AG20443 (cell line): ENCODE data around the gene CSF2RB.
A peak's percentile ranks its signal among the peaks of the same experiment; 100 is the strongest.

ENCODE experiments used
- DNase-seq: peaks from one replicate; pipeline ENCODE4 v3.0.0; 2012; ENCODE audit warnings: low spot score, mixed read lengths

Gene CSF2RB

GRCh38 chr22:36913427-36914389 is at the start of gene CSF2RB:
CSF2RB (plus strand) TSS chr22:36913628; CDS start chr22:36922208, 8,580 bp downstream.
- DNase-seq, result no peak

- DNase-seq, result no peak
Measured at GRCh38 chr22:36863979-36864378, 49.4 kb upstream of the CSF2RB start.

GRCh38 chr22:36864454-36865215 is 48.8 kb upstream of the CSF2RB start:
- no peak for DNase-seq

GRCh38 chr22:36865346-36865745 is 48.1 kb upstream of the CSF2RB start:
- DNase-seq, result no peak

GRCh38 chr22:36867695-36868094 is 45.7 kb upstream of the CSF2RB start:
- DNase-seq, result no peak

- DNase-seq, result no peak
Measured at GRCh38 chr22:36868546-36869181, 44.8 kb upstream of the CSF2RB start.

- DNase-seq, result no peak
Measured at GRCh38 chr22:36870250-36870649, 43.2 kb upstream of the CSF2RB start.

GRCh38 chr22:36871669-36872081 is 41.8 kb upstream of the CSF2RB start:
- no peak for DNase-seq

- DNase-seq, result no peak
Measured at GRCh38 chr22:36872084-36872483, 41.3 kb upstream of the CSF2RB start.

- DNase-seq, result no peak
Measured at GRCh38 chr22:36872866-36873498, 40.4 kb upstream of the CSF2RB start.

- peak; percentile 85 for DNase-seq
Measured at GRCh38 chr22:36873614-36874308, 39.7 kb upstream of the CSF2RB start.

GRCh38 chr22:36874309-36874696 is 39.1 kb upstream of the CSF2RB start:
- DNase-seq, result no peak

- DNase-seq, result no peak
Measured at GRCh38 chr22:36874736-36875135, 38.7 kb upstream of the CSF2RB start.

- DNase-seq, result no peak
Measured at GRCh38 chr22:36875741-36876140, 37.7 kb upstream of the CSF2RB start.

- DNase-seq, result peak; percentile 53
Measured at GRCh38 chr22:36879775-36880174, 33.7 kb upstream of the CSF2RB start.

- no peak for DNase-seq
Measured at GRCh38 chr22:36881504-36882245, 31.8 kb upstream of the CSF2RB start.

- DNase-seq, result no peak
Measured at GRCh38 chr22:36884349-36885158, 28.9 kb upstream of the CSF2RB start.

- no peak for DNase-seq
Measured at GRCh38 chr22:36885474-36885873, 28.0 kb upstream of the CSF2RB start.

- DNase-seq, result no peak
Measured at GRCh38 chr22:36886016-36886415, 27.4 kb upstream of the CSF2RB start.

GRCh38 chr22:36887162-36887561 is 26.3 kb upstream of the CSF2RB start:
- DNase-seq, result no peak
